ENCODE measurements around the gene ATPAF1. TPM values are rescaled to one million over a fixed set of nuclear protein-coding genes. Genes with fewer than 3 reads are reported as not detected.

The ATPAF1 gene
- total and polyA plus RNA-seq, 2 donors (not counting 1 experiment from before 2014, with no cell fraction given): 65.6 to 72.1 TPM

DNA sequence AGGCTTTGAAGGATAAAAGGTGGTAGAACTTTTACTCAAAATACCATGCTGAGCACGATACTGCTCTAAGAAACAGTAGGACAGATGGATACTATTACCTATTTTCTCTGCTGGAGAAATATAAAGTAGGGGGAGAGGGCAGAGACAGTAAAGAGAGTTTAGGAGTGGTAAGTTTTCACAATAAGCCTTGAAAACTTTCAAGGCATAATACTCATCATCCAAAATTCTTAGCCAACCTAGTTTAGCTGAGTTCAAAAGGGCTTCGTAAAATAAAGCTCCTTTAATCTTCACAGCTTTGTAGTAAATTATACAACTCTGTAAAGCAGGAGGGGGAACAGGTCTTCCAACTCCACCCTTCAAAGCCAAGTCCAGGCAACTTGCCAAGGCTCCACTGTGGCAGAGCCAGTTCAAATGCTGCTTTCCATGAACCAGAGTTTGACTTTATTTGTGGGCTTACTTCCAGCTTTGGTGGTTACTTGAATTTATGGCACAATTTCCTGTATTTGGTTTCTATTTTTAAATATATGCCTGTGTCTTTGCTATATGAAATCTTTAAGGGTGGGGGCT, 19.0 kb upstream of the ATPAF1 start:
- H3K27me3 ChIP-seq (ENCODE audit: control insufficient read depth, insufficient read depth, low read length): no peaks in the 10 kb centered on the region
- H2AFZ ChIP-seq (ENCODE audit: low read length): no peak overlapping the region
- DNase-seq (ENCODE audit: low read depth in 2 of 2): peak; percentile 71 to 82
- H3K27ac ChIP-seq (ENCODE audit: insufficient read depth, low read length): no peak overlapping the region
- no peak overlapping the region for H3K4me3 ChIP-seq (replicated peaks in 1 of 4; ENCODE audit: control extremely low read depth in 1 of 4, insufficient read depth in 1 of 4, low read depth in 3 of 4, low read length in 4 of 4)
- H3K36me3 ChIP-seq (ENCODE audit: control insufficient read depth, insufficient read depth, low read length): peaks cover 8% of the 10 kb centered on the region
- H3K9ac ChIP-seq (ENCODE audit: insufficient read depth, low read length): no peak overlapping the region
- TF ChIP-seq CTCF (conservative IDR thresholded peaks at IDR 0.05 in 1 of 2, IDR thresholded peaks at IDR 0.05 in 1 of 2; ENCODE audit: low read depth in 1 of 2, low read length in 2 of 2) (no peak), EZH2 (IDR thresholded peaks at IDR 0.05; ENCODE audit: low read length, missing control alignments) (no peak)
- no peaks in the 10 kb centered on the region for H4K20me1 ChIP-seq (ENCODE audit: control insufficient read depth, extremely low read depth, insufficient read depth, low read length)
- H3K9me3 ChIP-seq (ENCODE audit: control insufficient read depth, insufficient read depth, low read depth, low read length): no peaks in the 10 kb centered on the region
- peaks cover under 1% of the 10 kb centered on the region for H3K4me1 ChIP-seq (ENCODE audit: control insufficient read depth, extremely low read depth, insufficient read depth, low read length)
- no peaks in the 10 kb centered on the region for H3K79me2 ChIP-seq (ENCODE audit: control insufficient read depth, insufficient read depth, low read length)
- H3K4me2 ChIP-seq (ENCODE audit: extremely low read depth, insufficient read depth, low read length): peak overlapping the region; percentile 37

- Histone ChIP-seq H3K27me3 (ENCODE audit: control insufficient read depth, insufficient read depth, low read length) (no peaks in the 10 kb centered on the region), H3K9ac (ENCODE audit: insufficient read depth, low read length) (no peak overlapping the region), H3K4me3 (replicated peaks in 1 of 4; ENCODE audit: control extremely low read depth in 1 of 4, insufficient read depth in 1 of 4, low read depth in 3 of 4, low read length in 4 of 4) (no peak overlapping the region), H3K27ac (ENCODE audit: insufficient read depth, low read length) (no peak overlapping the region), H4K20me1 (ENCODE audit: control insufficient read depth, extremely low read depth, insufficient read depth, low read length) (no peaks in the 10 kb centered on the region), H2AFZ (ENCODE audit: low read length) (no peak overlapping the region), H3K36me3 (ENCODE audit: control insufficient read depth, insufficient read depth, low read length) (peaks cover 8% of the 10 kb centered on the region), H3K79me2 (ENCODE audit: control insufficient read depth, insufficient read depth, low read length) (no peaks in the 10 kb centered on the region), H3K4me2 (ENCODE audit: extremely low read depth, insufficient read depth, low read length) (no peak overlapping the region), H3K9me3 (ENCODE audit: control insufficient read depth, insufficient read depth, low read depth, low read length) (no peaks in the 10 kb centered on the region), H3K4me1 (ENCODE audit: control insufficient read depth, extremely low read depth, insufficient read depth, low read length) (no peaks in the 10 kb centered on the region)
- no peak for DNase-seq (ENCODE audit: low read depth in 2 of 2)
- TF ChIP-seq EZH2 (IDR thresholded peaks at IDR 0.05; ENCODE audit: low read length, missing control alignments): no peak
- no peak for TF ChIP-seq CTCF (conservative IDR thresholded peaks at IDR 0.05 in 1 of 2, IDR thresholded peaks at IDR 0.05 in 1 of 2; ENCODE audit: low read depth in 1 of 2, low read length in 2 of 2)
These were observed 18.1 kb upstream of the ATPAF1 start for GRCh38 chr1:46686255-46686654.

DNA sequence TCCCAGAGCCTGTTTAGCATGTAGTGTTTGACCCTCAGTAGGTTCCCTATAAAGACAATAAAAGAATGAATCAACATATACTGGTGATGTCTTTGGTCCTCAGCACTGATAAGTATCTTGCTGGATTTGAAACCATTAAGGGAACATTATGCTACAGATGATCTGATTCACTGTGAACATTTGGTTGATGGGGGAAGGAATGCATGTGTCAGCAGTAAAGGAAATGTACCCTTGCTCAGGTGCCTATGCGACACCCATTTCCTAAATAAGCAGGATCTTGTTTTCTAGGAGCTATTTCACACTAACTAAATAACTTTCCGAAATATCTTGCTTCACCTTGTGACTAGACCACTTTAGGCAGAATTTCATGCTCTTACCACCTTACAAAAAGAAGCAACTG, 16.5 kb upstream of the ATPAF1 start:
- Histone ChIP-seq H3K4me3 (replicated peaks in 1 of 4; ENCODE audit: control extremely low read depth in 1 of 4, insufficient read depth in 1 of 4, low read depth in 3 of 4, low read length in 4 of 4) (no peak overlapping the region), H3K9ac (ENCODE audit: insufficient read depth, low read length) (no peak overlapping the region), H2AFZ (ENCODE audit: low read length) (no peak overlapping the region), H3K79me2 (ENCODE audit: control insufficient read depth, insufficient read depth, low read length) (no peaks in the 10 kb centered on the region), H3K27me3 (ENCODE audit: control insufficient read depth, insufficient read depth, low read length) (no peaks in the 10 kb centered on the region), H4K20me1 (ENCODE audit: control insufficient read depth, extremely low read depth, insufficient read depth, low read length) (no peaks in the 10 kb centered on the region), H3K27ac (ENCODE audit: insufficient read depth, low read length) (no peak overlapping the region), H3K4me2 (ENCODE audit: extremely low read depth, insufficient read depth, low read length) (no peak overlapping the region), H3K4me1 (ENCODE audit: control insufficient read depth, extremely low read depth, insufficient read depth, low read length) (no peaks in the 10 kb centered on the region), H3K9me3 (ENCODE audit: control insufficient read depth, insufficient read depth, low read depth, low read length) (no peaks in the 10 kb centered on the region), H3K36me3 (ENCODE audit: control insufficient read depth, insufficient read depth, low read length) (peaks cover 8% of the 10 kb centered on the region)
- no peak for DNase-seq (ENCODE audit: low read depth in 2 of 2)
- TF ChIP-seq CTCF (conservative IDR thresholded peaks at IDR 0.05 in 1 of 2, IDR thresholded peaks at IDR 0.05 in 1 of 2; ENCODE audit: low read depth in 1 of 2, low read length in 2 of 2) (no peak), EZH2 (IDR thresholded peaks at IDR 0.05; ENCODE audit: low read length, missing control alignments) (no peak)

All from fibroblast of lung (primary cell).